HEK293 (cell line): Measurements from ENCODE around the gene AGAP1.

Experiments
- CTCF ChIA-PET: fragments of 350-600 bp; formaldehyde crosslinking; extraction: SDS; loops from one replicate; lab custom pipeline; 2021; ENCODE audit warnings: antibody characterized with exemption; lab: Yijun Ruan, JAX
- POLR2A ChIA-PET: fragments of 300-600 bp; formaldehyde crosslinking; extraction: SDS; loops from one replicate; lab custom pipeline; 2020; ENCODE audit warnings: antibody characterized with exemption, inconsistent platforms; lab: Yijun Ruan, JAX
- H3K27ac ChIP-seq: fragments of 200-500 bp; sonication (Bioruptor generic); 2 replicates; pipeline ENCODE4 v1.5.1; 2014; ENCODE audit warnings: low read depth, low read length, control low read depth, inconsistent platforms; ENCODE audit errors: extremely low read depth
- H3K36me3 ChIP-seq, 2 experiments: fragments of 200-500 bp in 1 of 2; sonication (Bioruptor generic) in 1 of 2; 1 replicate in 1 of 2; 2 replicates in 1 of 2; pipeline ENCODE4 v1.5.1; 2014 to 2017; ENCODE audit warnings: inconsistent platforms in 2 of 2, low read length in 2 of 2; ENCODE audit not compliant: control insufficient read depth in 2 of 2, insufficient read depth in 1 of 2
- H3K4me1 ChIP-seq: fragments of 200-500 bp; sonication (Bioruptor generic); 2 replicates; pipeline ENCODE4 v1.5.1; 2014; ENCODE audit warnings: mild to moderate bottlenecking, low read length, inconsistent platforms; ENCODE audit not compliant: control insufficient read depth, insufficient read depth
- H3K4me3 ChIP-seq: 2 replicates; pipeline ENCODE4 v1.5.1; 2011; ENCODE audit warnings: low read depth, mild to moderate bottlenecking, control low read depth, low read length, moderate library complexity
- H3K9me3 ChIP-seq: fragments of 200-500 bp; sonication (Bioruptor generic); 2 replicates; pipeline ENCODE4 v1.5.1; 2014; ENCODE audit warnings: low read depth, low read length, inconsistent platforms; ENCODE audit not compliant: control insufficient read depth, insufficient read depth
- BCL6B ChIP-seq: fragments of 450-650 bp; formaldehyde crosslinking; IDR thresholded peaks from 2 replicates; pipeline ENCODE4 v1.5.1; 2017; ENCODE audit warnings: missing biosample characterization, missing genetic modification characterization
- GLI2 ChIP-seq: fragments of 450-650 bp; formaldehyde crosslinking; IDR thresholded peaks from 2 replicates; pipeline ENCODE4; 2017; ENCODE audit warnings: missing biosample characterization, missing genetic modification characterization, low read depth, borderline replicate concordance
- REPIN1 ChIP-seq: fragments of 450-650 bp; formaldehyde crosslinking; IDR thresholded peaks from 2 replicates; pipeline ENCODE4 v1.5.1; 2017; ENCODE audit warnings: missing biosample characterization, missing genetic modification characterization, low read depth
- SP2 ChIP-seq: fragments of 450-650 bp; formaldehyde crosslinking; IDR thresholded peaks from 2 replicates; pipeline ENCODE4 v1.5.1; 2016; ENCODE audit warnings: missing biosample characterization, missing genetic modification characterization
- ZFP3 ChIP-seq: fragments of 450-650 bp; formaldehyde crosslinking; IDR thresholded peaks from 2 replicates; pipeline ENCODE4 v1.5.1; 2016; ENCODE audit warnings: low read depth, missing biosample characterization, missing genetic modification characterization
- ZIC2 ChIP-seq: fragments of 450-650 bp; formaldehyde crosslinking; IDR thresholded peaks from 2 replicates; pipeline ENCODE4 v1.5.1; 2016; ENCODE audit warnings: missing biosample characterization, missing genetic modification characterization
- ZNF155 ChIP-seq: fragments of 450-650 bp; formaldehyde crosslinking; IDR thresholded peaks from 2 replicates; pipeline ENCODE4 v1.5.1; 2016; ENCODE audit warnings: missing biosample characterization, missing genetic modification characterization
- ZNF157 ChIP-seq: fragments of 450-650 bp; formaldehyde crosslinking; IDR thresholded peaks from 2 replicates; pipeline ENCODE4 v1.5.1; 2016; ENCODE audit warnings: missing biosample characterization, missing genetic modification characterization
- ZNF24 ChIP-seq: fragments of 450-650 bp; formaldehyde crosslinking; IDR thresholded peaks from 2 replicates; pipeline ENCODE4 v1.5.1; 2016; ENCODE audit warnings: missing biosample characterization, missing genetic modification characterization
- ZNF302 ChIP-seq: fragments of 450-650 bp; formaldehyde crosslinking; IDR thresholded peaks from 2 replicates; pipeline ENCODE4 v1.5.1; 2016; ENCODE audit warnings: missing biosample characterization, missing genetic modification characterization, low read depth
- ZNF426 ChIP-seq: fragments of 450-650 bp; formaldehyde crosslinking; IDR thresholded peaks from 2 replicates; pipeline ENCODE4 v1.5.1; 2017; ENCODE audit warnings: missing biosample characterization, missing genetic modification characterization, mild to moderate bottlenecking, inconsistent platforms, moderate library complexity
- ZNF521 ChIP-seq: fragments of 450-650 bp; formaldehyde crosslinking; IDR thresholded peaks from 2 replicates; pipeline ENCODE4 v1.5.1; 2017; ENCODE audit warnings: missing biosample characterization, mild to moderate bottlenecking, missing genetic modification characterization
- ZNF623 ChIP-seq: fragments of 450-650 bp; formaldehyde crosslinking; IDR thresholded peaks from 2 replicates; pipeline ENCODE4 v1.5.1; 2016; ENCODE audit warnings: missing biosample characterization, missing genetic modification characterization
- ZNF777 ChIP-seq: fragments of 450-650 bp; formaldehyde crosslinking; IDR thresholded peaks from 2 replicates; pipeline ENCODE4 v1.5.1; 2017; ENCODE audit warnings: missing biosample characterization, missing genetic modification characterization, borderline replicate concordance
- TF ChIP-seq, protein P1 (sequence below): fragments of 450-650 bp; formaldehyde crosslinking; IDR thresholded peaks from 2 replicates; pipeline ENCODE4 v1.5.1; 2016; ENCODE audit warnings: missing biosample characterization, missing genetic modification characterization
- TF ChIP-seq, protein P2 (sequence below): fragments of 450-650 bp; formaldehyde crosslinking; IDR thresholded peaks from 2 replicates; pipeline ENCODE4 v1.5.1; 2017; ENCODE audit warnings: missing biosample characterization, missing genetic modification characterization
- TF ChIP-seq, protein P3 (sequence below): sonication (generic); formaldehyde crosslinking; IDR thresholded peaks from 2 replicates; pipeline ENCODE4 v1.8.1; 2022; ENCODE audit warnings: mild to moderate bottlenecking, moderate library complexity, missing genetic modification reagents
- TF ChIP-seq, protein P4 (sequence below): fragments of 450-650 bp; formaldehyde crosslinking; IDR thresholded peaks from 2 replicates; pipeline ENCODE4 v1.5.1; 2016; ENCODE audit warnings: missing biosample characterization, missing genetic modification characterization
- TF ChIP-seq, protein P5 (sequence below): fragments of 450-650 bp; formaldehyde crosslinking; IDR thresholded peaks from 2 replicates; pipeline ENCODE4 v1.5.1; 2016; ENCODE audit warnings: missing biosample characterization, missing genetic modification characterization

Gene AGAP1

DNA sequence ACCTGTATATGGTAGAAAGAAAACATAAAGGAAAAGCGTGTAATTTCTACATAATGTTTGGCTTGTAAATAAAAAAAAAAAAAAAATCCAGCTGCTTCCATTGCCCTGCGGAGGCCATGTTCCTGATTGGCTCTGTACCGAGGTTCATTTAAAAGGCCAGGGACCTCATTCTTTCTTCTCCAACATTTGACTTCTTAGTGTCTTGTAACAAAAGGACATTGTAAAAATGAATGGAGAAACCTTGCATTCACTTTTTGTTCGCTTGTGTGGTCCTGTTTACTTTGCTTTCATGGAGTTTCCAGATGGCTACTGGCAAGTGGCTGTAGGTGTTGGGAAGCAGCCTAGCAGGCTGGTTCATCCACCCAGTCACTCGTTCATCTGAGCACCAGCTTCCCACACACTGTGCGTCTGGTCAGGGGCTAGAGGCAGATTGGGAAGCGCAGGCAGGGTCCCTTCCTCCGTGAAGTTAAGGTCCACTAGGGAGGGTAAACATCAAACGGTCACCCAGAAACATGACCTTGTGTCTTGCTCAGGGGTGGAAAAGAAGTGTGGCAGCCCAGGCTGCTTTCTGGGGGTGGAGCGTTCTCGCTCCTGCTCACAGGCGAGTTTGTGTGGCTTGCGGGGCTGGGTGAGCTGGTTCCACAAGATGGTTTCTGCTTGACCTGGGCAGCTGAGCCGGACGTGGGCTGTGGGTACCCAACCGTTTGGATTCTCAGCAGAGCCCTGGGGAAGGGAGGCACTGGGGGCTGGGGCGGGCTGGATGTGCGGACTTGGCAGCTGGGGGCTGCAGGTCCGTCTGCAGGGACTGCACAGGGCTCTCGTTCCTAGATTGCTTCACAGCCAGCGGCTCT lies 260.7 kb downstream of the AGAP1 start (continued):
- TF ChIP-seq ZNF623: no peak
- TF ChIP-seq ZNF302 (tag by site-specific recombination): no peak

DNA sequence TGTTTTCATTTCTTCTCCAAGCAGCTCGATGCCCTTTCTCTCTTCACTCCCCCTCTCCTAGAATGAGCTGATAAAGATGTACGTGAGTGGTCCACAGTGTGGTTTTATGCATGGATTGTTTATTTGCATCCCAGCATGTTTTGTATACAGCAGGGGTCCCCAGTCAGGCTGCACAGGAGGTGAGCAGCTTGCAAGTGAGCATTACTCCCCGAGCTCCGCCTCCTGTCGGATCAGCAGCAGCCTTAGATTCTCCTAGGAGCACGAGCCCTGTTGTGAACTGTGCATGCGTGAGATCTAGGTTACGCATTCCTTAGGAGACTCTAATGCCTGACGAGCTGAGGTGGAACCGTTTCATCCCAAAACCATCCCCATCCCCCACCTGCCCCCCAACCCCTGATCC lies 262.6 kb downstream of the AGAP1 start:
- H3K27ac ChIP-seq: no peak overlapping the region
- H3K4me3 ChIP-seq: no peak overlapping the region
- no peaks in the 10 kb centered on the region for H3K4me1 ChIP-seq
- POLR2A ChIA-PET: no interaction called here
- H3K36me3 ChIP-seq: peaks cover 0 to 5% of the 10 kb centered on the region in 2 experiments; a peak in 2 of 3 replicates
- H3K9me3 ChIP-seq: no peaks in the 10 kb centered on the region
- TF ChIP-seq ZIC2 (tag by site-specific recombination) (peak; percentile 72; the same call in 1 of the 2 replicates), REPIN1 (no peak), ZFP3 (tag by site-specific recombination) (no peak), ZNF155 (tag by site-specific recombination) (no peak), ZNF521 (tag by site-specific recombination) (no peak)
- TF ChIP-seq, protein P1, sequence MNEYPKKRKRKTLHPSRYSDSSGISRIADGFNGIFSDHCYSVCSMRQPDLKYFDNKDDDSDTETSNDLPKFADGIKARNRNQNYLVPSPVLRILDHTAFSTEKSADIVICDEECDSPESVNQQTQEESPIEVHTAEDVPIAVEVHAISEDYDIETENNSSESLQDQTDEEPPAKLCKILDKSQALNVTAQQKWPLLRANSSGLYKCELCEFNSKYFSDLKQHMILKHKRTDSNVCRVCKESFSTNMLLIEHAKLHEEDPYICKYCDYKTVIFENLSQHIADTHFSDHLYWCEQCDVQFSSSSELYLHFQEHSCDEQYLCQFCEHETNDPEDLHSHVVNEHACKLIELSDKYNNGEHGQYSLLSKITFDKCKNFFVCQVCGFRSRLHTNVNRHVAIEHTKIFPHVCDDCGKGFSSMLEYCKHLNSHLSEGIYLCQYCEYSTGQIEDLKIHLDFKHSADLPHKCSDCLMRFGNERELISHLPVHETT (tag by site-specific recombination): no peak
- TF ChIP-seq, all 188 proteins: peak for 1
- CTCF ChIA-PET: interaction anchor here (2.8 kb wide), 1 partner anchor 9 kb away, joined by 10 read pairs; no protein-coding TSS in a partner anchor

- H3K36me3 ChIP-seq: peaks cover 0 to 2% of the 10 kb centered on the region in 2 experiments; a peak in 2 of 3 replicates
- no peaks in the 10 kb centered on the region for H3K9me3 ChIP-seq
- no peaks in the 10 kb centered on the region for H3K4me1 ChIP-seq
- ChIA-PET POLR2A (no interaction called here), CTCF (interaction anchor here (0.8 to 2.8 kb wide), 4 partner anchors 9 to 706 kb away, joined by 3 to 10 read pairs (median 7); no protein-coding TSS in a partner anchor)
- H3K4me3 ChIP-seq: no peak overlapping the region
- H3K27ac ChIP-seq: no peak overlapping the region
- TF ChIP-seq ZNF426 (tag by site-specific recombination) (no peak), GLI2 (no peak), ZNF157 (no peak)
These were observed 263.4 kb downstream of the AGAP1 start for GRCh38 chr2:235757212-235757611.

GRCh38 chr2:235757640-235758039 lies 263.8 kb downstream of the AGAP1 start:
- POLR2A ChIA-PET: no interaction called here
- no peaks in the 10 kb centered on the region for H3K4me1 ChIP-seq
- TF ChIP-seq, protein P2, sequence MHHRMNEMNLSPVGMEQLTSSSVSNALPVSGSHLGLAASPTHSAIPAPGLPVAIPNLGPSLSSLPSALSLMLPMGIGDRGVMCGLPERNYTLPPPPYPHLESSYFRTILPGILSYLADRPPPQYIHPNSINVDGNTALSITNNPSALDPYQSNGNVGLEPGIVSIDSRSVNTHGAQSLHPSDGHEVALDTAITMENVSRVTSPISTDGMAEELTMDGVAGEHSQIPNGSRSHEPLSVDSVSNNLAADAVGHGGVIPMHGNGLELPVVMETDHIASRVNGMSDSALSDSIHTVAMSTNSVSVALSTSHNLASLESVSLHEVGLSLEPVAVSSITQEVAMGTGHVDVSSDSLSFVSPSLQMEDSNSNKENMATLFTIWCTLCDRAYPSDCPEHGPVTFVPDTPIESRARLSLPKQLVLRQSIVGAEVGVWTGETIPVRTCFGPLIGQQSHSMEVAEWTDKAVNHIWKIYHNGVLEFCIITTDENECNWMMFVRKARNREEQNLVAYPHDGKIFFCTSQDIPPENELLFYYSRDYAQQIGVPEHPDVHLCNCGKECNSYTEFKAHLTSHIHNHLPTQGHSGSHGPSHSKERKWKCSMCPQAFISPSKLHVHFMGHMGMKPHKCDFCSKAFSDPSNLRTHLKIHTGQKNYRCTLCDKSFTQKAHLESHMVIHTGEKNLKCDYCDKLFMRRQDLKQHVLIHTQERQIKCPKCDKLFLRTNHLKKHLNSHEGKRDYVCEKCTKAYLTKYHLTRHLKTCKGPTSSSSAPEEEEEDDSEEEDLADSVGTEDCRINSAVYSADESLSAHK (tag by site-specific recombination): no peak
- TF ChIP-seq ZNF777: no peak
- no peak for TF ChIP-seq BCL6B (tag by site-specific recombination)
- no peak for TF ChIP-seq REPIN1
- TF ChIP-seq, protein P3, sequence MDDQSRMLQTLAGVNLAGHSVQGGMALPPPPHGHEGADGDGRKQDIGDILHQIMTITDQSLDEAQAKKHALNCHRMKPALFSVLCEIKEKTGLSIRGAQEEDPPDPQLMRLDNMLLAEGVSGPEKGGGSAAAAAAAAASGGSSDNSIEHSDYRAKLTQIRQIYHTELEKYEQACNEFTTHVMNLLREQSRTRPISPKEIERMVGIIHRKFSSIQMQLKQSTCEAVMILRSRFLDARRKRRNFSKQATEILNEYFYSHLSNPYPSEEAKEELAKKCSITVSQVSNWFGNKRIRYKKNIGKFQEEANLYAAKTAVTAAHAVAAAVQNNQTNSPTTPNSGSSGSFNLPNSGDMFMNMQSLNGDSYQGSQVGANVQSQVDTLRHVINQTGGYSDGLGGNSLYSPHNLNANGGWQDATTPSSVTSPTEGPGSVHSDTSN: no peak
- TF ChIP-seq SP2 (tag by site-specific recombination): no peak
- TF ChIP-seq, protein P4, sequence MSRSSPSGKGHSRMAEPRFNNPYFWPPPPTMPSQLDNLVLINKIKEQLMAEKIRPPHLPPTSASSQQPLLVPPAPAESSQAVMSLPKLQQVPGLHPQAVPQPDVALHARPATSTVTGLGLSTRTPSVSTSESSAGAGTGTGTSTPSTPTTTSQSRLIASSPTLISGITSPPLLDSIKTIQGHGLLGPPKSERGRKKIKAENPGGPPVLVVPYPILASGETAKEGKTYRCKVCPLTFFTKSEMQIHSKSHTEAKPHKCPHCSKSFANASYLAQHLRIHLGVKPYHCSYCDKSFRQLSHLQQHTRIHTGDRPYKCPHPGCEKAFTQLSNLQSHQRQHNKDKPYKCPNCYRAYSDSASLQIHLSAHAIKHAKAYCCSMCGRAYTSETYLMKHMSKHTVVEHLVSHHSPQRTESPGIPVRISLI (tag by site-specific recombination): no peak
- no peak for TF ChIP-seq ZNF24
- TF ChIP-seq, protein P5, sequence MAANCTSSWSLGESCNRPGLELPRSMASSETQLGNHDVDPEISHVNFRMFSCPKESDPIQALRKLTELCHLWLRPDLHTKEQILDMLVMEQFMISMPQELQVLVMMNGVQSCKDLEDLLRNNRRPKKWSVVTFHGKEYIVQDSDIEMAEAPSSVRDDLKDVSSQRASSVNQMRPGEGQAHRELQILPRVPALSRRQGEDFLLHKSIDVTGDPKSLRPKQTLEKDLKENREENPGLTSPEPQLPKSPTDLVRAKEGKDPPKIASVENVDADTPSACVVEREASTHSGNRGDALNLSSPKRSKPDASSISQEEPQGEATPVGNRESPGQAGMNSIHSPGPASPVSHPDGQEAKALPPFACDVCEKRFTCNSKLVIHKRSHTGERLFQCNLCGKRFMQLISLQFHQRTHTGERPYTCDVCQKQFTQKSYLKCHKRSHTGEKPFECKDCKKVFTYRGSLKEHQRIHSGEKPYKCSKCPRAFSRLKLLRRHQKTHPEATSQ (tag by site-specific recombination): no peak

More at GRCh38 chr2:235757640-235758039, 263.8 kb downstream of the AGAP1 start:
- Histone ChIP-seq H3K4me3 (no peak overlapping the region), H3K36me3 (peaks cover 0 to 5% of the 10 kb centered on the region in 2 experiments; a peak in 2 of 3 replicates), H3K9me3 (no peaks in the 10 kb centered on the region), H3K27ac (no peak overlapping the region)
- CTCF ChIA-PET: interaction anchor here (0.8 to 2.8 kb wide), 4 partner anchors 8 to 707 kb away, joined by 3 to 10 read pairs (median 7); no protein-coding TSS in a partner anchor
